Activated T-helper 1 cell treated with Interleukin-2 at 50 U/mL for 16 hours (primary cell): Measurements from ENCODE around the gene SPOCK1.

ENCODE experiments used
- DNase-seq: peaks from one replicate; pipeline ENCODE4 v3.0.0-alpha.2; 2020; ENCODE audit warnings: low read depth

SPOCK1 gene

DNA sequence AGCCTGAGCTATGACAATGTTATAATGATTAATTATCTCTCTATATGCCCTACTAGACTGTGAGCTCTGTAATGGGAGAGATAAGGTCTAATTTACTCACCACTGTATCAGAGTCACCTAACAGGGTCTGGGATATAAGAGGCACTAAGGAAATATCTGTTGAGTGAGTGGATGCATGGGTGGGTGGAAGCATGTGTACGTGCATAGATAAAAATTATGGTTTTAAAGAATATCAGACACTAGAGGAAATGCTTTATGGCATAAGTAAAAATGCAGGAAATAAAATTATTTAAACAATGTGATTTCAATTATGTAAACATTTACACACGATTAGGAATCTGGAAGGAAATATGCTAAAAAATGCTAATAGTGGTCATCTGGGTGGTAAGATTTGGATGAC is 137.8 kb downstream of the SPOCK1 start:
- no peak for DNase-seq

DNA sequence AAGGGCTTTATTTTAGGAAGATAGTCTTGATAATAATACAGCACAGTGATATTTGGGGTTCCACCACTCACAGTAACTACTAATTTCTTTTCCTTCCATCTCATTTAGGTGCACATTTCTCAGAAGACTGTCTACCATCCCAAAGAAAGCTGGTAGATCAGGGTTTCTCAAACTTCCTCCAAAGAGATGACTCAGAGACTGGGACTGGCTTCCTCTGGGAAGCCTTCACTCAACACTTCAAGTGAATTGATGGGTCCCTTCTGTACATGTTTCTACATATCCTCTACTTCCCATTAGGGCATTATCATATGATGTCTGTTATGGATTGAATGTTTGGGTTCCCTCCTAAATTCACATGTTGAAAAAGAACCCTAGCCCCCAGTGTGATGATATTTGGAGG is 138.5 kb downstream of the SPOCK1 start:
- no peak for DNase-seq

DNA sequence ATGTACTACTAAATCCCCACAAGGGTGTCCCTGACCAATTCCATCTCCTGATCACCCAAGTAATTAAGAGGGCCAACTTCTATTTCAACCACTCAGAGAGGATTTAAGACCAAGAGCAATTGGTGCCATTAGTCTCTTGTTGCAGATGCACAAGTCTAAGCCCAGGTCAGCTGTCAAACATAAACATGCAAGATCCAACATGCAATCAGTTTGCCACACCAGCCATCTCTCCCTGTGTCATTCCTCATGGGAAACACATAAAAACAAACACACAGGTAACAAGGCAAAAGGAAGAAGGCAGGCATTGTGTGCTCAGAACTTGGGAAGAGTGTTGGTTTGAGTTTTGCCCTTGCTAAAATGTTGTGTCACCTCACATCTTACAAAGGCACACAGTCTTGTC is 139.2 kb downstream of the SPOCK1 start:
- no peak for DNase-seq

GRCh38 chr5:137357436-137357835 is 141.7 kb downstream of the SPOCK1 start:
- no peak for DNase-seq

GRCh38 chr5:137356127-137356526 is 143.0 kb downstream of the SPOCK1 start:
- DNase-seq: no peak

- no peak for DNase-seq
Measured at GRCh38 chr5:137355708-137356107, 143.4 kb downstream of the SPOCK1 start.

DNA sequence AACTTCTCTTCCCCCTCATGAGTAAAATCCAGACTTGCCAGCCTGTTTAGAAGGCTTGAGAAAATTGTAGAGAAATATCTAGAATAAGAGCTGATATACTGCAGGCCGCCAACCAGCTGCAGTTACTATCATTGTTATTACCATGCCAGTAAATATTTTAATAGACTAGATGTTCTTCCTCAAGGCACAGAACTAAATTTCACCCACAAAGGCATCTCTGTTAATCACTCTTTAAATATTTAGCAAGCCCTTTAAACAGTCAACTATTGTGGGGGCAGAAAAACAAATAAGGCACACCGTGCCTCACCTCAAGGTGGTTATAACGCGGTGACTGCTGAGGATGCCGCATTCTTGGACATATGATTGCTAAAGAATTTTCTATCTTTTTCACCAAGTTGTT is 147.0 kb downstream of the SPOCK1 start:
- no peak for DNase-seq

DNA sequence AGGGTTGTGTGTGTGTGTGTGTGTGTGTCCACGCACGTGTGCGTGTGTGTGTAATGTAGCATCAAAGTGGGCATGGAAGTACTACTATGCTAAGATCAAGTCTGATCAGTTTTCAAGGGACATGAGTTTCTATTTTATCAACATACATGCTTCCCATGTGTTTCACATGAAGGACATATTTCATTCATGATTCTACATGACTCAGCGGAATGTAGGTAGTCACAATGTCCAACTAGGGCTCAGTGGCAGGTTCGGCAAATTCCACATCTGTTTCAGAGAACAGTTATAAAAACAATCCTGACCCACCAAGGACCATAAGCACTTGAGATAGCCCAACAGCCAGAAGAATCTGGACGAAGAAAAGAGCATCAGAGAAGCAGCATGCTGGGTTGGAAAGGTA is 148.3 kb downstream of the SPOCK1 start:
- DNase-seq: no peak

DNA sequence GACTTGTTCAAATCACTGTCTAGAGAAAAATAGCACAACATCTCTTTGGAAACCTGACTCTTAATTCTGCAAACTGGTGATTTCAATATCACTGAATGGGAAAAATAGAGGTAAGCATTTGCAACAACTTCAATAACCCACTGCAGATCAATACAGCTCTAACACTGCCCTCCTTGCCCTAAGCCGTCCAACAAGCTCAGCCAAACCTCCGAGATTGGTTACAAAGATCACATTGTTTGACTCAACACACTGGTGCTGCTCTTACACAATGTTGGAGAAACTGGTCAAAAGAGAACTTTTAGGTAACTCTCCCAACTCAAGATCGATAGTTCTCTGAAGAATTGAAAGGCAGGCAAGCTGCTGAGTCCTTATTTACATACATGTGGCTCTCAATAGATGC is 150.4 kb downstream of the SPOCK1 start:
- DNase-seq: no peak

- no peak for DNase-seq
Measured at GRCh38 chr5:137347865-137348264, 151.3 kb downstream of the SPOCK1 start.

DNA sequence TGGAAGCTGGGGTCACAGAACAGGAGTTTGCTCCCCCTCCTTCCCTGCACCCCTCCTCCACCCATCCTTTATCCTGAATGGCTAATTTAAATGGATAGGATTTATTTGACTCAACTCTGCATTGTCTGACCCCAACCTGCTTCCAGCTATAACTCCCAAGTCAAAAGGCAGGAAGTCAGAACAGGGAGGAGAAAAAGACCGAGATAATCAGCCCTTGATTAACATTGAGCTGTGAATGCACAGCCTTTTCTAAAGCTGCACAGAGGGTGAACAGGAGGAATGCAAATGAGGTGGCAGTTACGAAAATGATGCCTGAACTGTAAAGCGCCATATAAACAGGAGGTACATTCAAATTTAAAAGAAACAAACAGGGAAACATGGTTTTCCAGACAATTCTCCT is 152.8 kb downstream of the SPOCK1 start:
- no peak for DNase-seq

- DNase-seq: no peak
Measured at GRCh38 chr5:137345396-137345795, 153.7 kb downstream of the SPOCK1 start.

DNA sequence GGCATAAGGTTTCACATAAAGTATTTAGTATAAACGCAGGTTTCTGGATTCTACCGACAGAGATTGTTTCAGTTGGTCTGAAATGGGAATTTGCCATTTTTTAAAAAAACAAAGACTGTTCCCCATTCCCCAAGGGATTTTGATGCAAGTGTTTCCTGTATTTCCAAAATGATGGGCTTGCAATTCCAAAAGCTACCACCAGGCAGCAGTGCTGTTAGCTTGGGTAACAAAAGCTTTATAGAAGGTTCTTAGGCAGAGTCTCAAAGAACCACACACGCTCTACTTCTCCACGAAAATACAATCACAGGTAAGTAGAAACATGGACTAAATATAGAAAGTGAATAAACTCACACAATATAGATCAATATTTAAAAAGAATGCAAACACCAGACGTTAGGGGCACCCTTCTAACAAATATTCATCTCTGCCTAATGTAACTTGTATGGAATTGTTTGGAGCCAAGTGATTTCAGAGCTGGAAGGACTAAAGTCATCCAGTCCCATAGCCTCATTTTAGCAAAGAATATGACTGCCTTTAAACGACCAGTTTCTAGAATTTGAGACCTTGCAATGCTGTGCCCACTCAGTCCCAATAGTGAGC is 154.3 kb downstream of the SPOCK1 start:
- no peak for DNase-seq

GRCh38 chr5:137344021-137344420 is 155.1 kb downstream of the SPOCK1 start:
- DNase-seq: no peak

DNA sequence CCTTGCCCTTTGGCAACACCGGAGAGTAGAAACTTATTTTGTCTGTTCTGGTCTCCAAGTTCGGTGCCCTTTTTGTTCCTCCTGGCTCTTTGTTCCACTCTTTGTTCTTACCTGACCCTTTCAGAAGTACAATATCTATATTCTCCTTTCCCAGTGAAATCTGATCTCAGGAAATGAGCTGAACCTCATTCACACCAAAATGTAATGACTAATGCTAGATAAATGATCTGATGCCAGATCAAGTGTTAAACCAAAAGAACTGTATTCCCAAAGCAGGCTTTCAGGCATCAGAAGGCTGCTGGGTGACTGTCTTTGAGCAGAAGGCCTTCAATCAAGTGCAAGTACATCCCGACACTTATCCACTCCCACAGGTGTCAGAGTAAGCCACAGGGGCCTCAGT is 156.4 kb downstream of the SPOCK1 start:
- DNase-seq: no peak

GRCh38 chr5:137341831-137342230 is 157.3 kb downstream of the SPOCK1 start:
- no peak for DNase-seq

- no peak for DNase-seq
Measured at GRCh38 chr5:137340881-137341280, 158.2 kb downstream of the SPOCK1 start.

DNA sequence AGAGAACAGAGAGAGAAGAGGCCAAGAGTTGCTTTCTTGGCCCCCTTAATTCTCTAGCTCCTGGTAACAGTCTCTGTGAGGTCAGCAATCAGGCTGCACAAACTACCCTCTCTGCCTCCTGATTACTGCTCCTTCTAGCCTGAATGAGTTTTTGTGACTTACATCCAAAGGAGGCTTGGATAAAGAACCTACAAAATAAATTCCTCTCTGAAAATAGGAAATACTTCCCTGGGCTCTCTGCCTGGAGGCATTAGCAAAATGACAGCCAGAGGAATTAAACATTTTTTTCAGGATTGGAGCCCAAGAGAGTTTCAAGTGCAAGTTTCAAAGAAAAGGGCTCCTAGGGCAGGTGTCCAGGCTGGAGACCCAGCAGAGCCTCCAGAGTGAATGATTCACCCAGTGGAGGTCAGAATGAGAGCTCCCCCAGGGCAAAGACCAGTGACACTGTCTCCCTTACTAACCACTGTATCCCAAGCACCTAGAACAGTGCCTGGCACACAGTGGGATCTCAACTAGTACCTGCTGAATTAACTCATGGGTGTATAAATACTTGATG is 162.5 kb downstream of the SPOCK1 start:
- DNase-seq: no peak

DNA sequence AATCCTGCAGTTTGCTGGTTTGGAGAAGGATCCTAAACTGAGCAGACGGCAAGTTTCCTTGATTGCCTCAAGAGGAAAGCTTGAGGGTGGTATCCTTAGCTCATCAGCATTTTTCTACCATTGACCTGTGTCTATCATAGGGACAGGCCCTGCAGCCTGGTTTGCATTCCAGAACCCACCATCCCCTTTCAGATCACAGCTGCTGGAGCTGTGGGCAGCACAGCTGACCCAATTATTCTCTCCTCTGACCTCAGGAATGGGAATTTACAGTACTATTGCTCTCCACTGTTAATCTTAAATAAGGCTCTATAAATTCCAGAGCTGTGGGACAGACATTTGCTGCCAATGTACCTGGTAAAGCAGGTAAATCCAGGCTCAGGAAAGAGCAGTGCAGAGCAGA is 163.0 kb downstream of the SPOCK1 start:
- no peak for DNase-seq

DNA sequence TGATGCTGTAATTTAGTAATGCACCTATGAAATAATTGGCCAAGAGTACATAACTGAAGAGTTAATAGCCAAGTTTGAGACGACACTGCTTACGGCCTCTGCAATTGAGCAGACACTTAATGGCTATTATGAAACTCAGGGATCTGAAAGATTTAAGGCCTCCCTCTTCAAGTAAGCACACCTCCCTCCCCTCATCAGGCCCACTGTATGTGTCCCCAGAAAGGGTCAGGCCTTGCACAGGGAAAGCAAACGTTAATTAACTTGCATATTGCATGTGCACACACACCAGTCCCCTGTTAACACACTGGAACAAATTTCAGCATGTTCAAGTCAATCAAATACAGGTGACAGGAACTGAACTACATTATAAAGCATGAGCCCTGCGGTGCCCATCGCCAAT is 163.6 kb downstream of the SPOCK1 start:
- no peak for DNase-seq

GRCh38 chr5:137333928-137334327 is 165.2 kb downstream of the SPOCK1 start:
- DNase-seq: no peak

DNA sequence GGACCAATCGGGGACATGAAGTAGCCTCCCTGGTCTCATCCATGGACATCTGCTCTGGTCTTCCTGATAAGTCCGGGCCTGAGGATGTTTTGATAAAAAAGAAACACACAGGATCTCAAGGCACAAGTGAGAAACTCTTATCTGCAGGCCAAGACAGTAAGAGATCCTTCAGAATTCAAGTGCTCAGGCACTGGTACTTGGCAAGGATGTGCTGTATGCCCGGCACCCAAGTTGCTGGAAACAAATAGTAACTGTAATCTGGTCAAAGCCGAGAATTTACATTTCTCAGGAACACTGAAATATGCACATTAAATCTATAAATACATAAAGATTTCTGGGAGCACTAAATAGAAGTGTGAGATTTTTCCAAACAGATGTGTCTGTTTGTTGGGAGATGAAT is 165.7 kb downstream of the SPOCK1 start:
- DNase-seq: no peak

DNA sequence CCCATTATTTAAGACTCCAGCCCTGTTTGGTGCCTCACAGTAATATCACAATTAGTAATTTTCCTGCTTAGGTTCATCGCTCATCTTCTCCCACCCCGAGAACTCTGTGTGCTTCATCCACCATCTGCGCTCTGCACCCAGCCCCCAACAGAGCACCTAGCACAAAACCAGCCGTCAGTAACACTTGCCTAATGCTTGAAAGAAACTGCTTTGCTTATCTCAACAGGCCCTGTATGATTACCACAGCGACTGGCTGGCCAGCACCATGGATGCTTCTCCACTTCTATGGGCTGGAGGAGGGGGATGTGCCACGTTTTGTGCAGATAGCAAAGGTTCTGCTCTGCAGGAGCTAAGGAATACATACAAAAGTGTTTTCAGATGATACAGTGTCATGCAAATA is 166.8 kb downstream of the SPOCK1 start:
- no peak for DNase-seq

- no peak for DNase-seq
Measured at GRCh38 chr5:137329586-137330296, 169.4 kb downstream of the SPOCK1 start.
